ENCODE measurements around the gene PTPRG.

The PTPRG gene

GRCh38 chr3:61899700-61900462, 338.5 kb downstream of the PTPRG start:
- TF ChIP-seq REST (IDR thresholded peaks at IDR 0.05; ENCODE audit: insufficient read depth in 1 of 2, low read depth in 2 of 2, low read length in 2 of 2) (no peak), POLR2AphosphoS5 (IDR thresholded peaks at IDR 0.05; ENCODE audit: low read depth, low read length) (no peak), TAF1 (IDR thresholded peaks at IDR 0.05; ENCODE audit: borderline replicate concordance, insufficient read depth, low read length) (no peak), FOXP2 (optimal IDR thresholded peaks at IDR 0.05; ENCODE audit: borderline replicate concordance, extremely low read depth, extremely low read length, insufficient read depth) (no peak), SIN3A (IDR thresholded peaks at IDR 0.05; ENCODE audit: borderline replicate concordance, insufficient read depth, low read length) (no peak)

GRCh38 chr3:61901496-61901895, 340.1 kb downstream of the PTPRG start:
- TF ChIP-seq FOXP2 (optimal IDR thresholded peaks at IDR 0.05; ENCODE audit: borderline replicate concordance, extremely low read depth, extremely low read length, insufficient read depth) (no peak), REST (IDR thresholded peaks at IDR 0.05; ENCODE audit: insufficient read depth in 1 of 2, low read depth in 2 of 2, low read length in 2 of 2) (no peak), POLR2AphosphoS5 (IDR thresholded peaks at IDR 0.05; ENCODE audit: low read depth, low read length) (no peak), TAF1 (IDR thresholded peaks at IDR 0.05; ENCODE audit: borderline replicate concordance, insufficient read depth, low read length) (no peak), SIN3A (IDR thresholded peaks at IDR 0.05; ENCODE audit: borderline replicate concordance, insufficient read depth, low read length) (no peak)

- TF ChIP-seq POLR2AphosphoS5 (IDR thresholded peaks at IDR 0.05; ENCODE audit: low read depth, low read length) (no peak), TAF1 (IDR thresholded peaks at IDR 0.05; ENCODE audit: borderline replicate concordance, insufficient read depth, low read length) (no peak), SIN3A (IDR thresholded peaks at IDR 0.05; ENCODE audit: borderline replicate concordance, insufficient read depth, low read length) (no peak), FOXP2 (optimal IDR thresholded peaks at IDR 0.05; ENCODE audit: borderline replicate concordance, extremely low read depth, extremely low read length, insufficient read depth) (no peak), REST (IDR thresholded peaks at IDR 0.05; ENCODE audit: insufficient read depth in 1 of 2, low read depth in 2 of 2, low read length in 2 of 2) (no peak)
These were observed 340.6 kb downstream of the PTPRG start for GRCh38 chr3:61901986-61902385.

- TF ChIP-seq REST (IDR thresholded peaks at IDR 0.05; ENCODE audit: insufficient read depth in 1 of 2, low read depth in 2 of 2, low read length in 2 of 2) = no peak
These were observed 341.7 kb downstream of the PTPRG start for GRCh38 chr3:61903074-61903473.

Data from PFSK-1 (cell line).